Activated T-helper 1 cell treated with anti-CD3 and anti-CD28 coated beads, Interleukin-2, amount 50 U/mL, for 16 hours (primary cell): ENCODE results near the gene NUCKS1.
A peak's percentile ranks its signal among the peaks of the same experiment; 100 is the strongest.

ENCODE experiments used
- DNase-seq, 2 donors: peaks; one replicate each; pipeline ENCODE4 v3.0.0-alpha.2; 2020; ENCODE audit warnings: low read depth in 1 of 2, low spot score in 1 of 2

NUCKS1 gene

GRCh38 chr1:205701420-205701819, 48.6 kb downstream of the NUCKS1 start:
- DNase-seq, result no peak

- no peak for DNase-seq
These were observed 49.0 kb downstream of the NUCKS1 start for GRCh38 chr1:205700865-205701401.

GRCh38 chr1:205699416-205699815, 50.6 kb downstream of the NUCKS1 start:
- no peak for DNase-seq

DNA sequence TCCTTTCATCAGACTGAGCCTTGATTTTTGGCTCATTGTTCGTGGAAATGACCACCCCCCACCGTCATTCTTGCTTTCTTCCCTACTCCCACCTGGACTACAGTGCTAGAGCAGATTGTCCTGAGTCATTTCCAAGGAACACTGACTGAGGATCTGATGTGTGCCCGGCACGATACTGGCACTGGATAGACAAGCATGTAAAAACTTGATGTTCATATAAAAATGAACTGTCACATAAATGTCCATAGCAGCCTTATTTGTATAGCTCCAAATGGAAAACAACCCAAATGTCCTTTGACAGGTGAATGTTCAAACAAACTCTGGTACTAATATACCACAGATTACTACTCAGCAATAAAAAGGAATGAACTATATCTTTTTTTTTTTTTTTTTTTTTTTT, 51.1 kb downstream of the NUCKS1 start:
- DNase-seq, result no peak

- DNase-seq, result no peak
These were observed 56.5 kb downstream of the NUCKS1 start for GRCh38 chr1:205693421-205693991.

DNA sequence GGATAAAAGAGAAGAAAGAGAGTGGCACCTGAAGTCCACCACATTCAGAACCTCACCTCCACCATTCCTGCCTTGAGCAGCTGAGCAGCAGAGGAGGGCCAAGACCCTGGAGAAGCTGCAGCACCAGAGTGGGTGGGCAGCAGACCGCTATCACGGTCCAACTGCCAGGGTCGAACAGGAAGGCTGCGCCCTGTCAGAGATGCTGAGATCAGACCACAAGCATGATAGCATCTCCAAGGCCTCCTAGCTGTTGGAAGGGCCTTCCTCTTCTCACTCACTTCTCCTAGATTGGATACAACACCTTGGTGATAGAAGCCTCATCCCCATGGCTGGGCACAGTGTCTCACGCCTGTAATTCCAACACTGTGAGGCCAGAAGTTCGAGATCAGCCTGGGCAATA, 57.6 kb downstream of the NUCKS1 start:
- no peak for DNase-seq

GRCh38 chr1:205690122-205690756, 59.7 kb downstream of the NUCKS1 start:
- no peak for DNase-seq

GRCh38 chr1:205689479-205689878, 60.5 kb downstream of the NUCKS1 start:
- DNase-seq, result no peak

DNA sequence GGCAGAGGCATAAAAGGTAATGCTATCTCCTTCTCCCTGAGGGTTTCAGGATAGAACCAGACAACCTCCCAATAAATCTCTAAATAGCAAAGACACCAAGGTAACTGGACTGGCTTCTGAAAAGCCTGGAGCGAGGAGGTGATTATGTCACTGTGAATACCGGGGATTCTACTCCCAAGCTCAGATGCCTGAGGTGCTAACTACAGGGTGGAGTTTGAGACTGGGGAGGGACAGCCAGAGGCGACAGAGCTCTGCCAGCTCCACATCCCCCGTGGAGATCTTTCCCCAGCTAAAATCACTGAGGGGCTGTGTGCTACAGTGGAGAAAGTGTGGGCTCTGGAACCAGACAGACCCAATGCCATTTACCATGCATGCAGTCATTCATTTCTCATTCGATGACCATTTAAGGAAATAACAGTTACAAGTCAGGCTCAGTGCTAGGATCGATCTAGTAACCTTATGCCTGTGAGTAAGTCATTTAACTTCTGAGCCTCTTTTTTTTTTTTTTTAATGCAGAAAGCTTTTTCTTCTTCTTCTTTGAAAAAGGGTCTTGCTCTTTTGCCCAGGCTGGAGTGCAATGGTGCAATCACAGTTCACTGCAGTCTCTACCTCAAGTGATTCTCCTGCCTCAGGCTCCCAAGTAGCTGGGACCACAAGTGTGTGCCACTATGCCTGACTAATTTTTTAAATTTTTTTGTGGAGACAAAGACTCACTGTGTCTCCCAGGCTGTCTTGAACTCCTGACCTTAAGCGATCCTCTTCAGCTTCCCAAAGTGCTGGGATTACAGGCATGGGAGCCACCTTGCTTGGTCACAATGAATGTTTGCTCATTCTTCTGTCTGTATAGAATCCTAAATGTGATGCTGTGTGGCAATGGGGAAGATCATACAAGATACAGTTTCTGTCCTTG, 61.6 kb downstream of the NUCKS1 start:
- no peak for DNase-seq

GRCh38 chr1:205687242-205687641, 62.7 kb downstream of the NUCKS1 start:
- no peak for DNase-seq

DNA sequence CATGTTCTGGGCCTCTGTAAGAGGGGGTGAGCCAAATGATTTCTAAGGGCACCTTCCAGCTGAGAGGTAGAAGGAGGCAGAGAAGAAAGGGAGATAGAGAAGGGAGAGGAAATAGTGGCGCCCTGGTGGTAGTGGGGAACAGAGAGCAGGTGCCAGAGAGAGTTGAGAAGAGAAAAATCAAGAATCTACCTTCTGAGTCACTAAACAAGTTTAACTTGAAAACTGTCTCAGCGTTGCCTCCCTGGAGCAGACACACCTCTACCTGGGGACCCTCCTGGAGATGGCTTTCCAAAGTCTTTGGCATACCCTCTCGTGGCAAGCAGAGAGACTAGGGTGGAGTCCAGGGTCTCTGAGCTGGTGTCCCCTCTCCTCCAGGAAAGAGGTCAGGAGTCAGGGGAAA, 68.6 kb downstream of the NUCKS1 start:
- no peak for DNase-seq

DNA sequence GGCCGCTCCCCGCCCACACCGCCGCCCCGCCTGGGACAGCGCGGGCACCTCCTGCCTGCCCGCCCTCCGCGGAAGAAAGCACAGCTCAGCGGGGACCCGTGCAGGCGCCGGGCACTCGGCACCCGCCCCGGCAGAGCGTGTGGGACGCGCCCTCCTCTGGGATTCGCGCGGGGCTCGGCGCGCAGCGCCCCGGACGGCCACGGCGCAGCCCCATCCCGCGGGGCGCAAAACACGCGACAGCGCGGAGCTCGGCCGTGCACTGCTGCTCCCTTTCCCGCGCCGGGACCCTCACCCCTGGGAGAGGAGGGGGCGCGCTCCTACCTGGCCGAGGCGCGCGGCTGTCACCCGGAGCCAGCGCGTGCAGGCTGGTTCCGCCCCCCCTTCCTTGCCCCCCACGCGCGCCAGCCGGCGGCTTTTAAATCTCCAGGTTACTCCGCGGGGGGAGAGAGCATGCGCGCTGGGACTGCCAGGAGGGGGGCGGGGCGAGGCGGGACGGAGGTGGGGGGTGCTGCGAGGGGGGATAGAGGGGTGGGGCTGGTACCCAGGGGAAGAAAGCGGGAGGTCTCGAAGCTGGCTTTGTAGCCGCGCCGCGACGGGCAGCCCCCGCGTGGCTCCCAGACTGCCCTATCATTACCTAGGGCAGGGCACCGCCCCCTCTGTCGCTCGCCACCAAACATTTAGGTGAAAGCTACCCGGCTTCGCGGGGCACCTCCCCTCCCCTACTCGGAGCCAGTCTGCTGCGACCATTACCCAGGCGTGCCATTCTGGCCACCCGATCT, 69.7 kb downstream of the NUCKS1 start, which contains the start of gene SLC45A3:
SLC45A3 (minus strand) TSS at position 437 of the 779 bp plus-strand sequence. CDS start 15,853 bp downstream, outside the sequence.
- peak in 1 of 2 donors; percentile 8 for DNase-seq

GRCh38 chr1:205678286-205679111, 71.5 kb downstream of the NUCKS1 start:
- DNase-seq, result no peak

DNA sequence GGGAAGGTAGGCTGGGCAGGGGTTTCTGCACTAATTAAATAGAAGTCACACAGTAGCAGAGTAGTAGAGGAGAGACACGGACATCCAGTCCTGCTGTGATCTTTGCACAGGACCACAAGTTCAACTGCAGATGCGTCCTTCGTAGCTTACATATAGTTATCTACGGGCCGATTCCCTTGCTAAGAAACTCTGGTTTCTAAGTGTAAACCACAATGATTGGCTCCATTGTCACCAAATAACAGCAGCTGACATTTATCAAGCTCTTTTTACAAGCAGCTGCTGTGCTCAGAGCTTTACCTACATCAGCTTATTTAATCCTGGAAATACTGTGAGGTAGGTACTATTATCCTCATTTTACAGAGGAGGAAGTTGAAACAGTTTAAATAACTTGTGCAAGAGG, 72.8 kb downstream of the NUCKS1 start:
- no peak for DNase-seq

- DNase-seq, result no peak
These were observed 73.4 kb downstream of the NUCKS1 start for GRCh38 chr1:205676597-205676996.

GRCh38 chr1:205676002-205676401, 74.0 kb downstream of the NUCKS1 start:
- DNase-seq, result no peak

DNA sequence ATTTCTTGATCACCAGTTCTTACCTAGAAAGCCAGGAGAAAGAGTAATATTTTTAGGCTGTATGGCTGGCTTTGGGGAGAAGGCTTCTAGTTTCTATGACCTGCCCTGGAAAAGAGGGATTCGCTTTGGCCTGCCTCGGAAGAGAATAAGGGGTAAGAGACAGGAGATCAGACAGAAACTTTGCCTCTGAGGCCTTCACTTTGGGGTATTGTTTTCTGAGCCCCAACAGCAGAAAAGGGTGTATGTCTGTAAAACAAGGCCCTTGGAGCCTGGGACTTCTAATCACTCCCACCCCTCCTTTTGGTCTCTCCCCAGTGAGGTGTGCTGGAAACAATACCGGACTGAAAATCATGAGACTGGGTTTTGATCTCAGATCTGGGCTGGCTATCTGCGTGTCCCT, 74.7 kb downstream of the NUCKS1 start:
- DNase-seq, result no peak

- no peak for DNase-seq
These were observed 77.0 kb downstream of the NUCKS1 start for GRCh38 chr1:205672970-205673369.

DNA sequence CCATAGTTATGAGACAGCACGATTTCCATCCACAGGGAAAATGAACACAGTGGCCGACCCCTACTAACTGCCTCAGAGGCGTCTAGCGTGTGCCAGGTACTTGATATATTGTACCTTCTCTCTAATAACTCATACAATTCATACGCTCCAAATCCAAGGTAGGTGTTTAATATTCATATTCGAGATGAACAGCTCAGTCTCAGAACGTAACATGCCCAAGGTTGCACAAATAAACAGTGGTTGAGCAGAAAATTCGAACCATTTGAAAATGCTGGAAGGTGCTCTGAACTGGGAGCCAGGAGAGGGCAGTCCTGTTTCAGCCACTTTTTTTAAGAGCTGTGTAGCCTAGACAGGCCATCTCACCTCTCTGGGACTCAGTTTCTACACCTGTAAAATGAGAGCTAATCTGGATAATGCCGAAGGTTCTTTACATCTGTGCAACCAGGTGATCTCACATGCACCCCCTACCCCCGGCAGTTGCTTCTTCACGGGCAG, 77.5 kb downstream of the NUCKS1 start:
- DNase-seq, result no peak
